GM12875 (cell line): Measurements from ENCODE around the gene PSME1.

ENCODE experiments used
- H3K4me3 ChIP-seq: one replicate; pipeline ENCODE4 v1.5.1; 2011; ENCODE audit warnings: low read depth, low read length, control low read depth
- CTCF ChIP-seq: IDR thresholded peaks from 2 replicates; pipeline ENCODE4 v1.5.1; 2011; ENCODE audit warnings: low read depth, mild to moderate bottlenecking, control low read depth, inconsistent platforms, low read length, moderate library complexity, borderline replicate concordance; ENCODE audit not compliant: insufficient read depth

PSME1 gene

GRCh38 chr14:24136684-24137528 is 912 bp downstream of the PSME1 start:
- no peak for TF ChIP-seq CTCF
- peak overlapping the region; percentile 73 for H3K4me3 ChIP-seq

- TF ChIP-seq CTCF: no peak
- H3K4me3 ChIP-seq: no peak overlapping the region
Observed at GRCh38 chr14:24137529-24138395, 1.8 kb downstream of the PSME1 start.

- no peak for TF ChIP-seq CTCF
- no peak overlapping the region for H3K4me3 ChIP-seq
Observed at GRCh38 chr14:24138396-24139271, 2.6 kb downstream of the PSME1 start.

- H3K4me3 ChIP-seq: no peak overlapping the region
- no peak for TF ChIP-seq CTCF
Observed at GRCh38 chr14:24139272-24139934, 3.4 kb downstream of the PSME1 start.

- H3K4me3 ChIP-seq: peak within 1 kb of the TSS; percentile 67
- TF ChIP-seq CTCF: no peak
Observed at GRCh38 chr14:24141097-24141880, 5.3 kb downstream of the PSME1 start, which contains the start of gene EMC9. Gene EMC9, minus strand, starts transcription at chr14:24141591. Its CDS starts 287 bp downstream, at chr14:24141304.
